Glutamatergic neuron (in vitro differentiated cells): ENCODE data around the gene RCBTB1. TPM values are rescaled to one million over a fixed set of nuclear protein-coding genes. Genes with fewer than 3 reads are reported as not detected.

Experiments used
- DNase-seq: peaks from one replicate; pipeline ENCODE4 v3.0.0; 2022
- H3K27ac Mint-ChIP-seq: one replicate; pipeline ENCODE4 v1.8.0; 2020; ENCODE audit warnings: mild to moderate bottlenecking, mixed read lengths, inconsistent platforms; ENCODE audit not compliant: unreplicated experiment
- H3K27me3 Mint-ChIP-seq: one replicate; pipeline ENCODE4 v1.8.0; 2020; ENCODE audit warnings: mild to moderate bottlenecking, moderate library complexity, mixed read lengths, inconsistent platforms; ENCODE audit not compliant: unreplicated experiment
- H3K36me3 Mint-ChIP-seq: one replicate; pipeline ENCODE4 v1.8.0; 2020; ENCODE audit warnings: mild to moderate bottlenecking, mixed read lengths, inconsistent platforms; ENCODE audit not compliant: unreplicated experiment
- H3K4me1 Mint-ChIP-seq: one replicate; pipeline ENCODE4 v1.8.0; 2020; ENCODE audit warnings: mild to moderate bottlenecking, low read depth, mixed read lengths, inconsistent platforms; ENCODE audit not compliant: unreplicated experiment
- H3K4me3 Mint-ChIP-seq: one replicate; pipeline ENCODE4 v1.8.0; 2020; ENCODE audit warnings: mild to moderate bottlenecking, mixed read lengths, inconsistent platforms; ENCODE audit not compliant: unreplicated experiment
- H3K9me3 Mint-ChIP-seq: one replicate; pipeline ENCODE4 v1.8.0; 2020; ENCODE audit warnings: mild to moderate bottlenecking, moderate library complexity, mixed read lengths, inconsistent platforms; ENCODE audit not compliant: unreplicated experiment
- CTCF ChIP-seq: fragments of 200-600 bp; sonication (generic); IDR thresholded peaks from one replicate; pipeline ENCODE4 v1.5.0; 2021; ENCODE audit not compliant: partially characterized antibody, unreplicated experiment
- total RNA-seq: library from RNA; stranded (reverse); fragmentation: NEBNext Ultra II Directional; extraction: Animal tissue kit (Norgen Biotek cat#: 25700); gene quantifications from one replicate; pipeline ENCODE4 v1.2.1, GENCODE V29; 2021; ENCODE audit not compliant: unreplicated experiment

Gene RCBTB1
- total RNA-seq, 1 donor from 2014 or later = 46.1 TPM

GRCh38 chr13:49553888-49554287, 31.5 kb downstream of the RCBTB1 start:
- no peak for TF ChIP-seq CTCF
- H3K4me3 Mint-ChIP-seq = no peak overlapping the region
- H3K36me3 Mint-ChIP-seq = peaks cover under 1% of the 10 kb centered on the region
- H3K9me3 Mint-ChIP-seq = peaks cover 2% of the 10 kb centered on the region
- no peaks in the 10 kb centered on the region for H3K4me1 Mint-ChIP-seq
- H3K27me3 Mint-ChIP-seq = peaks cover 1% of the 10 kb centered on the region
- no peak for DNase-seq
- no peak overlapping the region for H3K27ac Mint-ChIP-seq

GRCh38 chr13:49550942-49551644, 34.3 kb downstream of the RCBTB1 start:
- TF ChIP-seq CTCF = no peak

GRCh38 chr13:49549289-49549688, 36.1 kb downstream of the RCBTB1 start:
- TF ChIP-seq CTCF = no peak
- Mint-ChIP-seq H3K4me1 (peaks cover 3% of the 10 kb centered on the region), H3K9me3 (no peaks in the 10 kb centered on the region), H3K27ac (no peak overlapping the region), H3K36me3 (no peaks in the 10 kb centered on the region), H3K27me3 (peaks cover 1% of the 10 kb centered on the region), H3K4me3 (no peak overlapping the region)
- no peak for DNase-seq

More at GRCh38 chr13:49550942-49551644, 34.3 kb downstream of the RCBTB1 start:
- Mint-ChIP-seq H3K4me1 (peaks cover 3% of the 10 kb centered on the region), H3K9me3 (no peaks in the 10 kb centered on the region), H3K27me3 (peaks cover 1% of the 10 kb centered on the region), H3K27ac (no peak overlapping the region), H3K4me3 (no peak overlapping the region), H3K36me3 (no peaks in the 10 kb centered on the region)
- DNase-seq = no peak

GRCh38 chr13:49546561-49546960, 38.8 kb downstream of the RCBTB1 start:
- H3K4me3 Mint-ChIP-seq = no peak overlapping the region
- no peak for DNase-seq
- H3K27me3 Mint-ChIP-seq = peaks cover 1% of the 10 kb centered on the region
- no peak overlapping the region for H3K27ac Mint-ChIP-seq
- peaks cover 3% of the 10 kb centered on the region for H3K4me1 Mint-ChIP-seq
- no peak for TF ChIP-seq CTCF
- no peaks in the 10 kb centered on the region for H3K9me3 Mint-ChIP-seq
- no peaks in the 10 kb centered on the region for H3K36me3 Mint-ChIP-seq

GRCh38 chr13:49545661-49546060, 39.7 kb downstream of the RCBTB1 start:
- Mint-ChIP-seq H3K4me3 (no peak overlapping the region), H3K27ac (no peak overlapping the region), H3K4me1 (peaks cover 3% of the 10 kb centered on the region), H3K27me3 (peaks cover 1% of the 10 kb centered on the region), H3K9me3 (no peaks in the 10 kb centered on the region), H3K36me3 (no peaks in the 10 kb centered on the region)
- no peak for DNase-seq
- no peak for TF ChIP-seq CTCF
